HEK293 (cell line): ENCODE data around the gene ATP8A2.

Experiments used
- CTCF ChIA-PET: fragments of 350-600 bp; formaldehyde crosslinking; extraction: SDS; loops from one replicate; lab custom pipeline; 2021; ENCODE audit warnings: antibody characterized with exemption; lab: Yijun Ruan, JAX
- POLR2A ChIA-PET: fragments of 300-600 bp; formaldehyde crosslinking; extraction: SDS; loops from one replicate; lab custom pipeline; 2020; ENCODE audit warnings: antibody characterized with exemption, inconsistent platforms; lab: Yijun Ruan, JAX
- H3K27ac ChIP-seq: fragments of 200-500 bp; sonication (Bioruptor generic); 2 replicates; pipeline ENCODE4 v1.5.1; 2014; ENCODE audit warnings: low read depth, low read length, control low read depth, inconsistent platforms; ENCODE audit errors: extremely low read depth
- H3K36me3 ChIP-seq, 2 experiments: fragments of 200-500 bp in 1 of 2; sonication (Bioruptor generic) in 1 of 2; 1 replicate in 1 of 2; 2 replicates in 1 of 2; pipeline ENCODE4 v1.5.1; 2014 to 2017; ENCODE audit warnings: inconsistent platforms in 2 of 2, low read length in 2 of 2; ENCODE audit not compliant: control insufficient read depth in 2 of 2, insufficient read depth in 1 of 2
- H3K4me1 ChIP-seq: fragments of 200-500 bp; sonication (Bioruptor generic); 2 replicates; pipeline ENCODE4 v1.5.1; 2014; ENCODE audit warnings: mild to moderate bottlenecking, low read length, inconsistent platforms; ENCODE audit not compliant: control insufficient read depth, insufficient read depth
- H3K4me3 ChIP-seq: 2 replicates; pipeline ENCODE4 v1.5.1; 2011; ENCODE audit warnings: low read depth, mild to moderate bottlenecking, control low read depth, low read length, moderate library complexity
- H3K9me3 ChIP-seq: fragments of 200-500 bp; sonication (Bioruptor generic); 2 replicates; pipeline ENCODE4 v1.5.1; 2014; ENCODE audit warnings: low read depth, low read length, inconsistent platforms; ENCODE audit not compliant: control insufficient read depth, insufficient read depth
- KLF7 ChIP-seq: fragments of 450-650 bp; formaldehyde crosslinking; IDR thresholded peaks from 2 replicates; pipeline ENCODE4 v1.5.1; 2016; ENCODE audit warnings: missing biosample characterization, missing genetic modification characterization, borderline replicate concordance
- ZBTB11 ChIP-seq: fragments of 450-650 bp; formaldehyde crosslinking; conservative IDR thresholded peaks from 2 replicates; pipeline ENCODE4 v1.5.1; 2016; ENCODE audit warnings: low read depth, missing biosample characterization, missing genetic modification characterization
- ZBTB21 ChIP-seq: fragments of 450-650 bp; formaldehyde crosslinking; IDR thresholded peaks from 2 replicates; pipeline ENCODE4 v1.5.1; 2017; ENCODE audit warnings: missing biosample characterization, missing genetic modification characterization
- ZNF112 ChIP-seq: fragments of 450-650 bp; formaldehyde crosslinking; IDR thresholded peaks from 2 replicates; pipeline ENCODE4 v1.5.0; 2017; ENCODE audit warnings: missing biosample characterization, missing genetic modification characterization
- ZNF114 ChIP-seq: fragments of 450-650 bp; formaldehyde crosslinking; IDR thresholded peaks from 2 replicates; pipeline ENCODE4 v1.5.0; 2017; ENCODE audit warnings: missing biosample characterization, missing genetic modification characterization
- ZNF23 ChIP-seq: fragments of 450-650 bp; formaldehyde crosslinking; IDR thresholded peaks from 2 replicates; pipeline ENCODE4 v1.5.1; 2016; ENCODE audit warnings: missing biosample characterization, missing genetic modification characterization, borderline replicate concordance
- ZNF280D ChIP-seq: fragments of 450-650 bp; formaldehyde crosslinking; IDR thresholded peaks from 2 replicates; pipeline ENCODE4 v1.5.1; 2016; ENCODE audit warnings: missing biosample characterization, missing genetic modification characterization
- ZNF292 ChIP-seq: fragments of 450-650 bp; formaldehyde crosslinking; IDR thresholded peaks from 2 replicates; pipeline ENCODE4 v1.5.1; 2016; ENCODE audit warnings: low read depth, missing biosample characterization, missing genetic modification characterization, borderline replicate concordance
- ZNF48 ChIP-seq: fragments of 450-650 bp; formaldehyde crosslinking; IDR thresholded peaks from 2 replicates; pipeline ENCODE4 v1.5.1; 2016; ENCODE audit warnings: missing biosample characterization, missing genetic modification characterization
- ZNF488 ChIP-seq: fragments of 450-650 bp; formaldehyde crosslinking; IDR thresholded peaks from 2 replicates; pipeline ENCODE4 v1.5.1; 2016; ENCODE audit warnings: missing biosample characterization, missing genetic modification characterization
- ZNF513 ChIP-seq: fragments of 450-650 bp; IDR thresholded peaks from 2 replicates; pipeline ENCODE4 v1.5.1; 2018; ENCODE audit warnings: missing biosample characterization, missing genetic modification characterization
- ZNF521 ChIP-seq: fragments of 450-650 bp; formaldehyde crosslinking; IDR thresholded peaks from 2 replicates; pipeline ENCODE4 v1.5.1; 2017; ENCODE audit warnings: missing biosample characterization, mild to moderate bottlenecking, missing genetic modification characterization
- ZNF529 ChIP-seq: fragments of 450-650 bp; formaldehyde crosslinking; IDR thresholded peaks from 2 replicates; pipeline ENCODE4 v1.5.1; 2017; ENCODE audit warnings: missing genetic modification characterization, missing biosample characterization; ENCODE audit not compliant: insufficient replicate concordance
- ZNF549 ChIP-seq: fragments of 450-650 bp; IDR thresholded peaks from 2 replicates; pipeline ENCODE4 v1.5.1; 2018; ENCODE audit warnings: missing biosample characterization, missing genetic modification characterization, mild to moderate bottlenecking, inconsistent platforms, moderate library complexity
- ZNF624 ChIP-seq: fragments of 450-650 bp; formaldehyde crosslinking; IDR thresholded peaks from 2 replicates; pipeline ENCODE4 v1.5.1; 2017; ENCODE audit warnings: missing biosample characterization, missing genetic modification characterization
- ZNF629 ChIP-seq: fragments of 450-650 bp; formaldehyde crosslinking; IDR thresholded peaks from 2 replicates; pipeline ENCODE4 v1.5.1; 2017; ENCODE audit warnings: missing biosample characterization, missing genetic modification characterization
- ZNF777 ChIP-seq: fragments of 450-650 bp; formaldehyde crosslinking; IDR thresholded peaks from 2 replicates; pipeline ENCODE4 v1.5.1; 2017; ENCODE audit warnings: missing biosample characterization, missing genetic modification characterization, borderline replicate concordance

Gene ATP8A2

GRCh38 chr13:25683662-25684370 lies 312.0 kb downstream of the ATP8A2 start:
- Histone ChIP-seq H3K4me1 (no peaks in the 10 kb centered on the region), H3K4me3 (no peak overlapping the region), H3K9me3 (no peaks in the 10 kb centered on the region), H3K27ac (no peak overlapping the region), H3K36me3 (no peaks in the 10 kb centered on the region)
- ChIA-PET POLR2A (no interaction called here), CTCF (no interaction called here)
- TF ChIP-seq ZBTB21 (tag by site-specific recombination) = no peak
- TF ChIP-seq ZNF549 (tag by site-specific recombination) = no peak
- no peak for TF ChIP-seq ZNF488 (tag by site-specific recombination)
- TF ChIP-seq ZNF777 (tag by site-specific recombination) = no peak
- no peak for TF ChIP-seq KLF7 (tag by site-specific recombination)
- TF ChIP-seq ZBTB11 = no peak
- no peak for TF ChIP-seq ZNF521 (tag by site-specific recombination)
- TF ChIP-seq ZNF629 = no peak
- TF ChIP-seq ZNF513 (tag by site-specific recombination) = no peak
- no peak for TF ChIP-seq ZNF624 (tag by site-specific recombination)
- TF ChIP-seq ZNF114 (tag by site-specific recombination) = no peak
- no peak for TF ChIP-seq ZNF529
- no peak for TF ChIP-seq ZNF48 (tag by site-specific recombination)
- no peak for TF ChIP-seq ZNF292 (tag by site-specific recombination)
- no peak for TF ChIP-seq ZNF112 (tag by site-specific recombination)

- Histone ChIP-seq H3K9me3 (no peaks in the 10 kb centered on the region), H3K4me1 (no peaks in the 10 kb centered on the region), H3K4me3 (no peak overlapping the region), H3K36me3 (no peaks in the 10 kb centered on the region), H3K27ac (no peak overlapping the region)
- no peak for TF ChIP-seq ZNF23
- TF ChIP-seq ZNF280D (tag by site-specific recombination) = no peak
- ChIA-PET CTCF (interaction anchor here (0.5 kb wide), 1 partner anchor 60 kb away, joined by 3 read pairs; no protein-coding TSS in a partner anchor), POLR2A (no interaction called here)
These were observed 312.7 kb downstream of the ATP8A2 start for GRCh38 chr13:25684491-25684890.
